Endothelial cell of umbilical vein (primary cell): Measurements from ENCODE around the gene SLC25A44. TPM values are rescaled to one million over a fixed set of nuclear protein-coding genes. Genes with fewer than 3 reads are reported as not detected.

Source experiments
- BruUV-seq: library from RNA; stranded (reverse); fragments of 400-500 nt; replicated peaks from 2 replicates; lab custom pipeline; 2021; lab: Mats Ljungman, UMichigan
- CTCF ChIA-PET: fragments of 300-600, 350-600 bp; sonication (Branson Sonifier 250); formaldehyde crosslinking; loops from one replicate; lab custom pipeline; 2021; ENCODE audit warnings: antibody characterized with exemption, inconsistent platforms; lab: Charles Lee
- POLR2A ChIA-PET: fragments of 300-600, 350-600 bp; sonication (Branson Sonifier 250); formaldehyde crosslinking; loops from one replicate; lab custom pipeline; 2021; ENCODE audit warnings: antibody characterized with exemption, inconsistent platforms; lab: Charles Lee
- DNase-seq: peaks from one replicate; pipeline ENCODE4 v3.0.0-alpha.2; 2011; ENCODE audit warnings: low read depth, low spot score
- FAIRE-seq: peaks from 2 replicates; lab custom pipeline; 2011; peaks lifted over from hg19 to GRCh38; lab: Jason Lieb, UNC
- H2AFZ ChIP-seq: 2 replicates; pipeline ENCODE4 v1.6.0; 2012; ENCODE audit warnings: low read depth, low read length, control low read depth, inconsistent platforms
- H3K27ac ChIP-seq: 2 replicates; pipeline ENCODE4 v1.5.1; 2011; ENCODE audit warnings: low read depth, mild to moderate bottlenecking, control low read depth, low read length, moderate library complexity; ENCODE audit not compliant: insufficient read depth
- H3K27me3 ChIP-seq, 2 experiments: 2 replicates each; pipeline versions ENCODE4 v1.6.0 to v1.6.1; 2011; ENCODE audit warnings: low read length in 2 of 2, mixed read lengths in 1 of 2; ENCODE audit not compliant: control insufficient read depth in 2 of 2, insufficient read depth in 2 of 2
- H3K36me3 ChIP-seq, 2 experiments: 2 replicates in 1 of 2; 3 replicates in 1 of 2; pipeline ENCODE4 v1.5.1; 2011; ENCODE audit warnings: low read length in 2 of 2, mild to moderate bottlenecking in 1 of 2, moderate library complexity in 1 of 2; ENCODE audit not compliant: control insufficient read depth in 2 of 2, insufficient read depth in 2 of 2; ENCODE audit errors: extremely low read depth in 1 of 2
- H3K4me1 ChIP-seq: 3 replicates; pipeline ENCODE4 v1.5.1; 2011; ENCODE audit warnings: mild to moderate bottlenecking, low read length; ENCODE audit not compliant: control insufficient read depth, insufficient read depth; ENCODE audit errors: extremely low read depth
- H3K4me2 ChIP-seq: 2 replicates; pipeline ENCODE4 v1.6.1; 2011; ENCODE audit warnings: low read length, control low read depth, mixed read lengths; ENCODE audit not compliant: insufficient read depth
- H3K4me3 ChIP-seq, 3 experiments: fragments of 200-600 bp in 1 of 3; sonication (generic), shearing (Covaris generic) in 1 of 3; replicated peaks in 1 of 3; 2 replicates each; pipeline ENCODE4 v1.5.1; 2011 to 2016; ENCODE audit warnings: control low read depth in 3 of 3, low read length in 3 of 3, mild to moderate bottlenecking in 2 of 3, inconsistent platforms in 1 of 3, low read depth in 1 of 3, moderate library complexity in 1 of 3; ENCODE audit not compliant: insufficient read depth in 1 of 3
- H3K79me2 ChIP-seq: 2 replicates; pipeline ENCODE4 v1.6.0; 2012; ENCODE audit warnings: low read length, inconsistent platforms; ENCODE audit not compliant: control insufficient read depth, insufficient read depth
- H3K9ac ChIP-seq: replicated peaks from 2 replicates; pipeline ENCODE3; 2011; ENCODE audit warnings: low read length, control low read depth; ENCODE audit not compliant: insufficient read depth; ENCODE audit errors: extremely low read depth
- H3K9me1 ChIP-seq: replicated peaks from 3 replicates; pipeline ENCODE4 v1.6.0; 2011; ENCODE audit warnings: mild to moderate bottlenecking, low read length; ENCODE audit not compliant: control insufficient read depth, insufficient read depth; ENCODE audit errors: extremely low read depth
- H3K9me3 ChIP-seq: replicated peaks from 2 replicates; pipeline ENCODE4 v1.5.1; 2012; ENCODE audit warnings: low read length, inconsistent platforms; ENCODE audit not compliant: control insufficient read depth, insufficient read depth
- H4K20me1 ChIP-seq: replicated peaks from 2 replicates; pipeline ENCODE3; 2011; ENCODE audit warnings: mild to moderate bottlenecking, low read length; ENCODE audit not compliant: control insufficient read depth, insufficient read depth; ENCODE audit errors: extremely low read depth
- EZH2 ChIP-seq: IDR thresholded peaks from 2 replicates; pipeline ENCODE4 v1.6.1; 2012; ENCODE audit warnings: borderline replicate concordance, low read depth, mild to moderate bottlenecking, moderate library complexity, low read length, inconsistent platforms; ENCODE audit not compliant: severe bottlenecking
- FOS ChIP-seq: IDR thresholded peaks from 2 replicates; pipeline ENCODE4 v1.6.1; 2011; ENCODE audit warnings: mild to moderate bottlenecking, low read length, moderate library complexity, borderline replicate concordance; ENCODE audit not compliant: insufficient read depth
- GATA2 ChIP-seq: IDR thresholded peaks from 2 replicates; pipeline ENCODE4 v1.7.0; 2011; ENCODE audit warnings: low read depth, mild to moderate bottlenecking, moderate library complexity, mixed read lengths, low read length; ENCODE audit not compliant: insufficient read length, insufficient read depth
- JUN ChIP-seq: IDR thresholded peaks from 2 replicates; pipeline ENCODE4 v1.6.1; 2011; ENCODE audit warnings: borderline replicate concordance, low read depth; ENCODE audit not compliant: insufficient read length, insufficient read depth
- MYC ChIP-seq: IDR thresholded peaks from one replicate; pipeline ENCODE4 v1.6.1; 2011; ENCODE audit warnings: mild to moderate bottlenecking, low read depth, low read length
- POLR2A ChIP-seq: IDR thresholded peaks from 2 replicates; pipeline ENCODE4 v1.6.1; 2012; ENCODE audit warnings: low read depth, mild to moderate bottlenecking, control low read depth, low read length
- dilution Hi-C: fragments of 300-500 bp; cut with MboI; formaldehyde crosslinking; loops from one replicate; pipeline ENCODE4 v1.15.0; 2019; ENCODE audit warnings: low sequenced_read_pairs; ENCODE audit not compliant: extremely low pct_ligation_motif_present
- intact Hi-C: fragments of 100-400 bp; cut with micrococcal nuclease; formaldehyde crosslinking; loops from one replicate; pipeline ENCODE4 v1.10.0; 2022
- polyA plus RNA-seq, 4 experiments: library from polyadenylated mRNA; depleted of rRNA in 3 of 4; stranded (reverse) in 3 of 4; unstranded in 1 of 4; fragments of >200 nt; gene quantifications; 2 replicates each; pipeline versions ENCODE4 v1.2.1 to v1.2.3, GENCODE V29; 2011 to 2012; ENCODE audit warnings: missing spikeins in 1 of 4
- total RNA-seq: library from RNA; stranded (reverse); gene quantifications from 2 replicates; pipeline ENCODE4 v1.2.3, GENCODE V29; 2021
- TF ChIP-seq, protein P1 (sequence below), 2 donors: IDR thresholded peaks; 1 replicate in 1 of 2; 2 replicates in 1 of 2; pipeline ENCODE4 v1.5.1; 2011; ENCODE audit warnings: low read length in 2 of 2, mild to moderate bottlenecking in 2 of 2, moderate library complexity in 2 of 2, control low read depth in 1 of 2, inconsistent platforms in 1 of 2, low read depth in 1 of 2; ENCODE audit not compliant: insufficient read depth in 1 of 2; ENCODE audit errors: extremely low read depth in 1 of 2
- TF ChIP-seq, protein P2 (sequence below): IDR thresholded peaks from 2 replicates; pipeline ENCODE4 v1.6.1; 2011; ENCODE audit not compliant: insufficient read depth, insufficient read length

Gene SLC25A44
- total and polyA plus RNA-seq, 2 donors (not counting 3 experiments of a cell fraction or from before 2014, with no cell fraction given) = 24.0 to 30.6 TPM

DNA sequence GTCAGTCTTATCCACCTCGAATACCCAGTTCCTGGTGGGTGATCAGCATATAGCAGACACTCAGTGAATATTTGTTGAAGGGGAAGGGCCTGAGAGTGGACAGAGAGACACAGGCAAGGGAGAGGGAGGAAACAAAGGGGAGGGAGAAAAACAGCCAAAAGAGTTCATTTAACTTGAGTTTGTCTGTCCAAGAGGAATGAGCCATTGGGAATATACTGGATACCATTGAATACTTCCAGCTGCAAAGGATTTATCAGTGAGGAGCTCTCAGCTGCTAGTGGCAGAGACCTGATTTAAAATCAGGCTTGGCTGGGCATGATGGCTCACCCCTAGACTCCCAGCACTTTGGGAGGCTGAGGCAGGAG lies 36.6 kb downstream of the SLC25A44 start:
- no peak overlapping the region for H3K4me3 ChIP-seq
- no peaks in the 10 kb centered on the region for H3K27me3 ChIP-seq
- TF ChIP-seq EZH2 (no peak), JUN (no peak)
- no peak overlapping the region for H3K9ac ChIP-seq
- BruUV-seq = no TSS peak
- peaks cover 12% of the 10 kb centered on the region for H3K4me1 ChIP-seq
- intact Hi-C loops = no loop called here
- no peaks in the 10 kb centered on the region for H3K9me3 ChIP-seq
- no peaks in the 10 kb centered on the region for H4K20me1 ChIP-seq
- ChIA-PET CTCF (interaction anchor here (8.8 kb wide), 1 partner anchor 85 kb away, joined by 489 read pairs; no protein-coding TSS in a partner anchor), POLR2A (interaction anchor here (0.8 kb wide), 1 partner anchor 52 kb away, joined by 5 read pairs; the partner anchor contains the start of gene SMG5)
- no peak overlapping the region for H3K27ac ChIP-seq
- no peak for DNase-seq
- no peak overlapping the region for H3K4me2 ChIP-seq
- H2AFZ ChIP-seq = no peak overlapping the region
- FAIRE-seq = no peak
- peaks cover 0 to 13% of the 10 kb centered on the region in 2 experiments for H3K36me3 ChIP-seq
- dilution Hi-C loops = no loop called here
- H3K9me1 ChIP-seq = no peaks in the 10 kb centered on the region
- no peaks in the 10 kb centered on the region for H3K79me2 ChIP-seq

DNA sequence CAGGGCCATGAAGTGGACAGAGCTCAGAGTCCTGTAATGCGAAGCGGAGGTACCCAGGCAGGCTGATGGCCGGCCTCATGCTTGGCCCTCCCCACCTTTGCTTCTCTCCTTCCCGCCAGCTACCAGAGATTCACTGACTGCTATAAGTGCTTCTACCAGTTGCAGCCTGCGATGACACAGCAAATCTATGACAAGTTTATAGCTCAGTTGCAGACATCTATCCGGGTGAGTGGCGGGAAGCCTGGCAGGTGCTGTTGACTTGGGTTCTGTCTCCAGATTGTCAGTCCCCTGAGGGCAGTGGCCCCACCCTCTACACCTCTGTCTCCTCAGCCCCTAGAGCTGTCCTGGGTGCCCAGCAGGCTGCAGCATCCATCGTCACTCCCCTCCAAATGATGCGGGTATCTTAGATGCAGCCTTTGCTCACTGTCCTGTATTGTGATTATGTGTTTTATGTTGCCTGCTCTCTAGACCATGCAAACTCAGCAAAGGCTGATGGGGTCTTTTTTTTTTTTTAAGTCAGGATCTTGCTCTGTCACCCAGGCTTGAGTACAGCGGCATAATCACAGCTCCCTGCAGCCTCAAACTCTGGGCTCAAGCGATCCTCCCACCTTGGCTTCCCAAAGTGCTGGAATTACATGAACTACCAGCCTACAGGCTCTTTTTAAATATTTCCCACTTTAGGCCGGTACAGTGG lies 38.4 kb downstream of the SLC25A44 start:
- DNase-seq = no peak
- CTCF ChIA-PET = interaction anchor here (1.2 to 2.5 kb wide), 5 partner anchors 19 to 117 kb away, joined by 3 to 11 read pairs (median 10); no protein-coding TSS in a partner anchor
- Histone ChIP-seq H3K79me2 (no peaks in the 10 kb centered on the region), H3K36me3 (peaks cover 0 to 24% of the 10 kb centered on the region in 2 experiments), H4K20me1 (no peaks in the 10 kb centered on the region), H3K4me1 (peaks cover 12% of the 10 kb centered on the region), H3K9ac (no peak overlapping the region), H3K27ac (no peak overlapping the region), H3K9me1 (no peaks in the 10 kb centered on the region), H3K4me2 (no peak overlapping the region), H3K27me3 (no peaks in the 10 kb centered on the region), H3K9me3 (no peaks in the 10 kb centered on the region), H2AFZ (no peak overlapping the region), H3K4me3 (no peak overlapping the region)
- BruUV-seq = no TSS peak
- FAIRE-seq = no peak
- intact Hi-C loops = no loop called here
- dilution Hi-C loops = no loop called here
- POLR2A ChIA-PET = interaction anchor here (0.6 kb wide), 1 partner anchor 15 kb away, joined by 3 read pairs; no protein-coding TSS in a partner anchor
- no peak for TF ChIP-seq MYC
- no peak for TF ChIP-seq GATA2
- TF ChIP-seq, protein P1, sequence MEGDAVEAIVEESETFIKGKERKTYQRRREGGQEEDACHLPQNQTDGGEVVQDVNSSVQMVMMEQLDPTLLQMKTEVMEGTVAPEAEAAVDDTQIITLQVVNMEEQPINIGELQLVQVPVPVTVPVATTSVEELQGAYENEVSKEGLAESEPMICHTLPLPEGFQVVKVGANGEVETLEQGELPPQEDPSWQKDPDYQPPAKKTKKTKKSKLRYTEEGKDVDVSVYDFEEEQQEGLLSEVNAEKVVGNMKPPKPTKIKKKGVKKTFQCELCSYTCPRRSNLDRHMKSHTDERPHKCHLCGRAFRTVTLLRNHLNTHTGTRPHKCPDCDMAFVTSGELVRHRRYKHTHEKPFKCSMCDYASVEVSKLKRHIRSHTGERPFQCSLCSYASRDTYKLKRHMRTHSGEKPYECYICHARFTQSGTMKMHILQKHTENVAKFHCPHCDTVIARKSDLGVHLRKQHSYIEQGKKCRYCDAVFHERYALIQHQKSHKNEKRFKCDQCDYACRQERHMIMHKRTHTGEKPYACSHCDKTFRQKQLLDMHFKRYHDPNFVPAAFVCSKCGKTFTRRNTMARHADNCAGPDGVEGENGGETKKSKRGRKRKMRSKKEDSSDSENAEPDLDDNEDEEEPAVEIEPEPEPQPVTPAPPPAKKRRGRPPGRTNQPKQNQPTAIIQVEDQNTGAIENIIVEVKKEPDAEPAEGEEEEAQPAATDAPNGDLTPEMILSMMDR (IDR thresholded peaks at IDR 0.05; ENCODE audit: extremely low read depth in 1 of 2, insufficient read depth in 1 of 2, low read depth in 1 of 2, low read length in 2 of 2) = no peak
- TF ChIP-seq FOS = no peak
- no peak for TF ChIP-seq POLR2A
- TF ChIP-seq, protein P2, sequence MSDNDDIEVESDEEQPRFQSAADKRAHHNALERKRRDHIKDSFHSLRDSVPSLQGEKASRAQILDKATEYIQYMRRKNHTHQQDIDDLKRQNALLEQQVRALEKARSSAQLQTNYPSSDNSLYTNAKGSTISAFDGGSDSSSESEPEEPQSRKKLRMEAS = no peak
- no peak for TF ChIP-seq JUN
